Measurements from ENCODE around the gene C1QTNF6. TPM values are rescaled to one million over a fixed set of nuclear protein-coding genes. Genes with fewer than 3 reads are reported as not detected.

The C1QTNF6 gene
- total and polyA plus RNA-seq, 4 donors = 3.1 to 4.5 (median 4.0) TPM

GRCh38 chr22:37210041-37210803, 22.2 kb upstream of the C1QTNF6 start:
- Histone ChIP-seq H3K9ac (ENCODE audit: low read depth in 1 of 2, low read length in 2 of 2) (no peak overlapping the region), H3K4me1 (ENCODE audit: control insufficient read depth in 4 of 4, insufficient read depth in 4 of 4, low read length in 3 of 4) (peaks cover 0 to 2% (median 1%) of the 10 kb centered on the region in 4 donors), H3K4me3 (ENCODE audit: low read depth in 1 of 3, low read length in 3 of 3) (no peak overlapping the region), H3K9me3 (ENCODE audit: control insufficient read depth in 4 of 4, low read length in 3 of 4) (no peaks in the 10 kb centered on the region), H3K36me3 (ENCODE audit: control insufficient read depth in 4 of 4, insufficient read depth in 3 of 4, low read depth in 1 of 4, low read length in 3 of 4) (no peaks in the 10 kb centered on the region), H3K27ac (ENCODE audit: low read depth in 1 of 2, low read length in 2 of 2) (no peak overlapping the region), H3K27me3 (ENCODE audit: control insufficient read depth in 4 of 4, insufficient read depth in 4 of 4, low read length in 3 of 4) (peaks cover 0 to 4% (median 0%) of the 10 kb centered on the region in 4 donors)
- no peak for DNase-seq (ENCODE audit: low spot score)
- TF ChIP-seq JUND (IDR thresholded peaks at IDR 0.05) = no peak
- 90% methylated on average over 15 of the region's 15 CpGs for WGBS

DNA sequence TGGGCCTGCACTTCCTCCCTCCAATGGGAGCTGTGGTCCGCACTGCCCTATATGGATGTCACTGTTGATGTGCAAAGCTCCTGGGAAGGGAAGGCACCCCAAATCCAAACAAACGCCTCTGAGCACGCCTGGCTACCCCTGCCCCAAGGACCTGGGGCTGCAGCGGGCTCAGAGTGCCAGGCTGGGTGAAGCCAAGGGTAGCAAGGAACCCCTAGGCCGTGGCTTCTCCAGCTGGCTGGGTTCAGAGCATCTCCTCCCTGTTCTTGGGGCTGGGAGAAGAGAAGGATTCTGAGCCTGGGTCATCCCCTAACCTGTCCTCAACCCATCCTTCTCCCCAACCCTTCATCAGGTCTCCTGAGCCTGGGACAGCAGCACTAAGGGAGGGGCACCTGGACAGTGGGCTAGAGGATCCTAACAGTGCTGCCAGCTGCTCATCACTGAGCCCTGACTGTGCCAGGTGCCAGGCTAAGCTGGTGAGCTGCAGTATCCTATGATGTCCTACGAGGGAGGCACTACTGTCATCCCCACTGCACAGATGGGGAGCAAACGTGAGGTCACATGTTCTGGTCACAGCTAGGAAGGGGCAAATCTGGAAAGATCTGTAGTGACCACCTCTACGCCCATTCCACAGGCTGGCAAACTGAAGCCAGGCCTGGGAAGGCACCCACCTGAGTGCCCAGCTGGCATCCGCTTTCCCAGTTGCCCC, 21.2 kb upstream of the C1QTNF6 start:
- no peaks in the 10 kb centered on the region for H3K9me3 ChIP-seq (ENCODE audit: control insufficient read depth in 4 of 4, low read length in 3 of 4)
- no peak for DNase-seq (ENCODE audit: low spot score)
- no peaks in the 10 kb centered on the region for H3K36me3 ChIP-seq (ENCODE audit: control insufficient read depth in 4 of 4, insufficient read depth in 3 of 4, low read depth in 1 of 4, low read length in 3 of 4)
- H3K9ac ChIP-seq (ENCODE audit: low read depth in 1 of 2, low read length in 2 of 2) = no peak overlapping the region
- no peak overlapping the region for H3K27ac ChIP-seq (ENCODE audit: low read depth in 1 of 2, low read length in 2 of 2)
- H3K4me3 ChIP-seq (ENCODE audit: low read depth in 1 of 3, low read length in 3 of 3) = no peak overlapping the region
- H3K4me1 ChIP-seq (ENCODE audit: control insufficient read depth in 4 of 4, insufficient read depth in 4 of 4, low read length in 3 of 4) = peaks cover 0 to 2% (median 1%) of the 10 kb centered on the region in 4 donors
- 84% methylated on average over 9 of the region's 9 CpGs for whole genome bisulfite sequencing
- peaks cover 0 to 4% (median 0%) of the 10 kb centered on the region in 4 donors for H3K27me3 ChIP-seq (ENCODE audit: control insufficient read depth in 4 of 4, insufficient read depth in 4 of 4, low read length in 3 of 4)
- TF ChIP-seq YY1 (IDR thresholded peaks at IDR 0.05) (no peak), EGR1 (IDR thresholded peaks at IDR 0.05; ENCODE audit: low read depth in 2 of 2) (no peak), JUND (IDR thresholded peaks at IDR 0.05) (no peak), NR2F2 (IDR thresholded peaks at IDR 0.05) (no peak), FOXA2 (IDR thresholded peaks at IDR 0.05) (no peak), RAD21 (IDR thresholded peaks at IDR 0.05) (no peak), TAF1 (conservative IDR thresholded peaks at IDR 0.05) (no peak), SP1 (IDR thresholded peaks at IDR 0.05) (no peak), ZBTB33 (IDR thresholded peaks at IDR 0.05) (no peak)
- TF ChIP-seq, protein P1, sequence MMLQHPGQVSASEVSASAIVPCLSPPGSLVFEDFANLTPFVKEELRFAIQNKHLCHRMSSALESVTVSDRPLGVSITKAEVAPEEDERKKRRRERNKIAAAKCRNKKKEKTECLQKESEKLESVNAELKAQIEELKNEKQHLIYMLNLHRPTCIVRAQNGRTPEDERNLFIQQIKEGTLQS (IDR thresholded peaks at IDR 0.05) = no peak
- TF ChIP-seq, protein P2, sequence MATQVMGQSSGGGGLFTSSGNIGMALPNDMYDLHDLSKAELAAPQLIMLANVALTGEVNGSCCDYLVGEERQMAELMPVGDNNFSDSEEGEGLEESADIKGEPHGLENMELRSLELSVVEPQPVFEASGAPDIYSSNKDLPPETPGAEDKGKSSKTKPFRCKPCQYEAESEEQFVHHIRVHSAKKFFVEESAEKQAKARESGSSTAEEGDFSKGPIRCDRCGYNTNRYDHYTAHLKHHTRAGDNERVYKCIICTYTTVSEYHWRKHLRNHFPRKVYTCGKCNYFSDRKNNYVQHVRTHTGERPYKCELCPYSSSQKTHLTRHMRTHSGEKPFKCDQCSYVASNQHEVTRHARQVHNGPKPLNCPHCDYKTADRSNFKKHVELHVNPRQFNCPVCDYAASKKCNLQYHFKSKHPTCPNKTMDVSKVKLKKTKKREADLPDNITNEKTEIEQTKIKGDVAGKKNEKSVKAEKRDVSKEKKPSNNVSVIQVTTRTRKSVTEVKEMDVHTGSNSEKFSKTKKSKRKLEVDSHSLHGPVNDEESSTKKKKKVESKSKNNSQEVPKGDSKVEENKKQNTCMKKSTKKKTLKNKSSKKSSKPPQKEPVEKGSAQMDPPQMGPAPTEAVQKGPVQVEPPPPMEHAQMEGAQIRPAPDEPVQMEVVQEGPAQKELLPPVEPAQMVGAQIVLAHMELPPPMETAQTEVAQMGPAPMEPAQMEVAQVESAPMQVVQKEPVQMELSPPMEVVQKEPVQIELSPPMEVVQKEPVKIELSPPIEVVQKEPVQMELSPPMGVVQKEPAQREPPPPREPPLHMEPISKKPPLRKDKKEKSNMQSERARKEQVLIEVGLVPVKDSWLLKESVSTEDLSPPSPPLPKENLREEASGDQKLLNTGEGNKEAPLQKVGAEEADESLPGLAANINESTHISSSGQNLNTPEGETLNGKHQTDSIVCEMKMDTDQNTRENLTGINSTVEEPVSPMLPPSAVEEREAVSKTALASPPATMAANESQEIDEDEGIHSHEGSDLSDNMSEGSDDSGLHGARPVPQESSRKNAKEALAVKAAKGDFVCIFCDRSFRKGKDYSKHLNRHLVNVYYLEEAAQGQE (IDR thresholded peaks at IDR 0.05) = no peak
